ENCODE data around the gene TMEM38B.

- TF ChIP-seq CTCF (IDR thresholded peaks at IDR 0.05) (no peak), JUND (IDR thresholded peaks at IDR 0.05) (no peak), MXI1 (IDR thresholded peaks at IDR 0.05; ENCODE audit: low read depth, low read length) (no peak), RAD21 (IDR thresholded peaks at IDR 0.05; ENCODE audit: low read length) (no peak), REST (IDR thresholded peaks at IDR 0.05; ENCODE audit: low read depth, low read length) (no peak), MAX (IDR thresholded peaks at IDR 0.05; ENCODE audit: low read depth) (no peak)
These were observed 12.6 kb upstream of the TMEM38B start for GRCh38 chr9:105681724-105682123.
